SH-SY5Y (cell line): ENCODE results near the gene PPM1E.

ENCODE experiments used
- GATA2 ChIP-seq: IDR thresholded peaks from 2 replicates; pipeline ENCODE4 v1.6.1; 2011; ENCODE audit warnings: mild to moderate bottlenecking, low read depth, low read length
- GATA3 ChIP-seq: IDR thresholded peaks from 2 replicates; pipeline ENCODE4 v1.6.1; 2011; ENCODE audit warnings: low read depth, mild to moderate bottlenecking, low read length, moderate library complexity

PPM1E gene

GRCh38 chr17:58947411-58947810 lies 191.8 kb downstream of the PPM1E start:
- TF ChIP-seq GATA2 (no peak), GATA3 (no peak)

GRCh38 chr17:58947824-58948223 lies 192.2 kb downstream of the PPM1E start:
- TF ChIP-seq GATA3: no peak

GRCh38 chr17:58956997-58957724 lies 201.5 kb downstream of the PPM1E start:
- TF ChIP-seq GATA2 (no peak), GATA3 (no peak)

- TF ChIP-seq GATA3: no peak
- TF ChIP-seq GATA2: no peak
Observed at GRCh38 chr17:58960068-58960467, 204.4 kb downstream of the PPM1E start.

- TF ChIP-seq GATA3: no peak
- no peak for TF ChIP-seq GATA2
Observed at GRCh38 chr17:58965221-58965620, 209.6 kb downstream of the PPM1E start.

- no peak for TF ChIP-seq GATA2
- TF ChIP-seq GATA3: no peak
Observed at GRCh38 chr17:58966208-58966607, 210.6 kb downstream of the PPM1E start.

- no peak for TF ChIP-seq GATA3
- no peak for TF ChIP-seq GATA2
Observed at GRCh38 chr17:58968426-58969061, 212.9 kb downstream of the PPM1E start.

- TF ChIP-seq GATA2 (no peak), GATA3 (no peak)
Observed at GRCh38 chr17:58969156-58969555, 213.5 kb downstream of the PPM1E start.

- TF ChIP-seq GATA3: no peak
Observed at GRCh38 chr17:58969612-58970011, 214.0 kb downstream of the PPM1E start.

GRCh38 chr17:58970609-58971450 lies 215.2 kb downstream of the PPM1E start:
- TF ChIP-seq GATA2 (no peak), GATA3 (no peak)

- no peak for TF ChIP-seq GATA3
- TF ChIP-seq GATA2: no peak
Observed at GRCh38 chr17:58974354-58974753, 218.7 kb downstream of the PPM1E start.

- TF ChIP-seq GATA2: no peak
- no peak for TF ChIP-seq GATA3
Observed at GRCh38 chr17:58976541-58976940, 220.9 kb downstream of the PPM1E start.

GRCh38 chr17:58980706-58981481 lies 225.2 kb downstream of the PPM1E start:
- no peak for TF ChIP-seq GATA3
- no peak for TF ChIP-seq GATA2

GRCh38 chr17:58982626-58983025 lies 227.0 kb downstream of the PPM1E start:
- TF ChIP-seq GATA2: no peak
- TF ChIP-seq GATA3: no peak
